HuH-7.5 (cell line): ENCODE results near the gene ZBTB12.
"Not testable (repeated sequence)": the region's sequence is repeated elsewhere in the genome, so short reads cannot be mapped to it uniquely, and the experiment has no call there.

Source experiments
- DNase-seq: peaks from one replicate; pipeline ENCODE4 v3.0.0; 2011; ENCODE audit warnings: low spot score

ZBTB12 gene

GRCh38 chr6:31876357-31876756 is 25.5 kb downstream of the ZBTB12 start:
- DNase-seq = no peak

- no peak for DNase-seq
Observed at GRCh38 chr6:31875877-31876276, 26.0 kb downstream of the ZBTB12 start.

GRCh38 chr6:31874836-31875572 is 26.9 kb downstream of the ZBTB12 start:
- DNase-seq = no peak

GRCh38 chr6:31874084-31874670 is 27.7 kb downstream of the ZBTB12 start:
- no peak for DNase-seq

GRCh38 chr6:31871046-31871659 is 30.7 kb downstream of the ZBTB12 start:
- DNase-seq = no peak

- DNase-seq = no peak
Observed at GRCh38 chr6:31870385-31870921, 31.4 kb downstream of the ZBTB12 start.

GRCh38 chr6:31869343-31869742 is 32.5 kb downstream of the ZBTB12 start:
- DNase-seq = no peak

GRCh38 chr6:31868658-31868971 is 33.3 kb downstream of the ZBTB12 start:
- DNase-seq = not testable (repeated sequence)

GRCh38 chr6:31865205-31866118 is 36.4 kb downstream of the ZBTB12 start:
- peak; percentile 51 for DNase-seq

GRCh38 chr6:31864818-31865204 is 37.1 kb downstream of the ZBTB12 start:
- no peak for DNase-seq

- DNase-seq = not testable (repeated sequence)
Observed at GRCh38 chr6:31864123-31864562, 37.7 kb downstream of the ZBTB12 start.

GRCh38 chr6:31862344-31863235 is 39.3 kb downstream of the ZBTB12 start, which contains the start of gene NEU1:
Gene NEU1 (minus strand): TSS chr6:31862821. CDS start chr6:31862776, 45 bp downstream.
- DNase-seq = peak; percentile 98

GRCh38 chr6:31861919-31862343 is 40.0 kb downstream of the ZBTB12 start:
- no peak for DNase-seq

- no peak for DNase-seq
Observed at GRCh38 chr6:31861150-31861549, 40.7 kb downstream of the ZBTB12 start.

GRCh38 chr6:31860349-31860748 is 41.5 kb downstream of the ZBTB12 start:
- no peak for DNase-seq

- no peak for DNase-seq
Observed at GRCh38 chr6:31859923-31860322, 42.0 kb downstream of the ZBTB12 start.

- DNase-seq = no peak
Observed at GRCh38 chr6:31858707-31859106, 43.2 kb downstream of the ZBTB12 start.

- not testable (repeated sequence) for DNase-seq
Observed at GRCh38 chr6:31857774-31858173, 44.1 kb downstream of the ZBTB12 start.

- DNase-seq = not testable (repeated sequence)
Observed at GRCh38 chr6:31851980-31852718, 49.7 kb downstream of the ZBTB12 start.

GRCh38 chr6:31851485-31851832 is 50.4 kb downstream of the ZBTB12 start:
- no peak for DNase-seq
